Gastroesophageal sphincter (tissue), 3 donors: Measurements from ENCODE around the gene CUZD1.

Experiments used
- POLR2AphosphoS5 ChIP-seq: sonication (generic); formaldehyde crosslinking; IDR thresholded peaks from one replicate; pipeline ENCODE4 v1.6.1; 2017; ENCODE audit warnings: antibody characterized with exemption
- TF ChIP-seq, protein P1 (sequence below), 4 experiments: fragments of 200-600 bp in 2 of 4; fragments of 450-650 bp in 2 of 4; sonication (generic) in 1 of 4; IDR thresholded peaks; one replicate each; pipeline ENCODE4 v1.5.1; 2017 to 2019; ENCODE audit warnings: antibody characterized with exemption in 4 of 4, mild to moderate bottlenecking in 2 of 4, moderate library complexity in 2 of 4

DNA sequence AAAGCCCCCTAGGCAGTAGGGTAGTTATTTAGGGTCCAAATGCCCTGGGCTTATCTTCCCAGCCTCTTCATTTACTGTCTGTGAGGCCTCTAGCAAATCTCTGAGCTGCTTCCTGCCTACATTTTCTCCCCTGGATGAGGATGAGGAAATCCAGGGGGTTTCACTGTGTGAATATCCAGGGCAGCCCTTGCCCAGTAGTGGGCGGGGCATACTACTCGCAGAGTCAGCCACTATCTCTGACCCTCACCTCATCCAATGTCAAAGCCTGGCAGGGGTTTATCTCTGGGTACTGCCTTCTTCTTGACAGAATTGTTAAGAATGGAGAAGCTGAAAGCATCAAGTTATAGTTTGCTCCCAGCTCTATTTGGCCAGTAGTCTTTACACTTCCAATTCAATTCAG, 48.9 kb downstream of the CUZD1 start:
- TF ChIP-seq POLR2AphosphoS5, result no peak
- TF ChIP-seq, protein P1, sequence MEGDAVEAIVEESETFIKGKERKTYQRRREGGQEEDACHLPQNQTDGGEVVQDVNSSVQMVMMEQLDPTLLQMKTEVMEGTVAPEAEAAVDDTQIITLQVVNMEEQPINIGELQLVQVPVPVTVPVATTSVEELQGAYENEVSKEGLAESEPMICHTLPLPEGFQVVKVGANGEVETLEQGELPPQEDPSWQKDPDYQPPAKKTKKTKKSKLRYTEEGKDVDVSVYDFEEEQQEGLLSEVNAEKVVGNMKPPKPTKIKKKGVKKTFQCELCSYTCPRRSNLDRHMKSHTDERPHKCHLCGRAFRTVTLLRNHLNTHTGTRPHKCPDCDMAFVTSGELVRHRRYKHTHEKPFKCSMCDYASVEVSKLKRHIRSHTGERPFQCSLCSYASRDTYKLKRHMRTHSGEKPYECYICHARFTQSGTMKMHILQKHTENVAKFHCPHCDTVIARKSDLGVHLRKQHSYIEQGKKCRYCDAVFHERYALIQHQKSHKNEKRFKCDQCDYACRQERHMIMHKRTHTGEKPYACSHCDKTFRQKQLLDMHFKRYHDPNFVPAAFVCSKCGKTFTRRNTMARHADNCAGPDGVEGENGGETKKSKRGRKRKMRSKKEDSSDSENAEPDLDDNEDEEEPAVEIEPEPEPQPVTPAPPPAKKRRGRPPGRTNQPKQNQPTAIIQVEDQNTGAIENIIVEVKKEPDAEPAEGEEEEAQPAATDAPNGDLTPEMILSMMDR (IDR thresholded peaks at IDR 0.05), result no peak
